NCI-H2227 treated with DMSO at 0.1 percent for 48 hours (cell line): ENCODE results near the gene OASL.
"Not testable (repeated sequence)": the region's sequence is repeated elsewhere in the genome, so short reads cannot be mapped to it uniquely, and the experiment has no call there.

Experiments used
- DNase-seq: peaks from one replicate; lab custom pipeline; 2025; lab: John Stamatoyannopoulos, UW

The OASL gene

GRCh38 chr12:121059031-121059898 lies 20.2 kb upstream of the OASL start:
- no peak for DNase-seq

GRCh38 chr12:121057794-121058193 lies 18.7 kb upstream of the OASL start:
- DNase-seq, result no peak

GRCh38 chr12:121053706-121054105 lies 14.7 kb upstream of the OASL start:
- DNase-seq, result no peak

- no peak for DNase-seq
Observed at GRCh38 chr12:121050725-121051124, 11.7 kb upstream of the OASL start.

GRCh38 chr12:121048442-121048841 lies 9.4 kb upstream of the OASL start:
- no peak for DNase-seq

GRCh38 chr12:121047400-121047799 lies 8.4 kb upstream of the OASL start:
- DNase-seq, result not testable (repeated sequence)

- DNase-seq, result no peak
Observed at GRCh38 chr12:121043067-121043466, 4.0 kb upstream of the OASL start.

- DNase-seq, result no peak
Observed at GRCh38 chr12:121036810-121037326, 2.2 kb downstream of the OASL start.

- no peak for DNase-seq
Observed at GRCh38 chr12:121034616-121035305, 4.3 kb downstream of the OASL start.

GRCh38 chr12:121033625-121034349 lies 5.3 kb downstream of the OASL start:
- DNase-seq, result no peak

- DNase-seq, result no peak
Observed at GRCh38 chr12:121030576-121031212, 8.4 kb downstream of the OASL start.

- DNase-seq, result no peak
Observed at GRCh38 chr12:121026274-121027045, 12.6 kb downstream of the OASL start.

GRCh38 chr12:121025442-121026226 lies 13.4 kb downstream of the OASL start:
- DNase-seq, result no peak

GRCh38 chr12:121023799-121024198 lies 15.2 kb downstream of the OASL start:
- DNase-seq, result no peak

- no peak for DNase-seq
Observed at GRCh38 chr12:121022713-121023112, 16.3 kb downstream of the OASL start.

- DNase-seq, result no peak
Observed at GRCh38 chr12:121021754-121022153, 17.3 kb downstream of the OASL start.

- DNase-seq, result no peak
Observed at GRCh38 chr12:121018860-121019617, 20.0 kb downstream of the OASL start.

- DNase-seq, result no peak
Observed at GRCh38 chr12:121017966-121018491, 21.0 kb downstream of the OASL start.
